ENCODE measurements around the gene RNF17. TPM values are rescaled to one million over a fixed set of nuclear protein-coding genes. Genes with fewer than 3 reads are reported as not detected.

The RNF17 gene
- total RNA-seq, 1 donor from 2014 or later, result not detected

DNA sequence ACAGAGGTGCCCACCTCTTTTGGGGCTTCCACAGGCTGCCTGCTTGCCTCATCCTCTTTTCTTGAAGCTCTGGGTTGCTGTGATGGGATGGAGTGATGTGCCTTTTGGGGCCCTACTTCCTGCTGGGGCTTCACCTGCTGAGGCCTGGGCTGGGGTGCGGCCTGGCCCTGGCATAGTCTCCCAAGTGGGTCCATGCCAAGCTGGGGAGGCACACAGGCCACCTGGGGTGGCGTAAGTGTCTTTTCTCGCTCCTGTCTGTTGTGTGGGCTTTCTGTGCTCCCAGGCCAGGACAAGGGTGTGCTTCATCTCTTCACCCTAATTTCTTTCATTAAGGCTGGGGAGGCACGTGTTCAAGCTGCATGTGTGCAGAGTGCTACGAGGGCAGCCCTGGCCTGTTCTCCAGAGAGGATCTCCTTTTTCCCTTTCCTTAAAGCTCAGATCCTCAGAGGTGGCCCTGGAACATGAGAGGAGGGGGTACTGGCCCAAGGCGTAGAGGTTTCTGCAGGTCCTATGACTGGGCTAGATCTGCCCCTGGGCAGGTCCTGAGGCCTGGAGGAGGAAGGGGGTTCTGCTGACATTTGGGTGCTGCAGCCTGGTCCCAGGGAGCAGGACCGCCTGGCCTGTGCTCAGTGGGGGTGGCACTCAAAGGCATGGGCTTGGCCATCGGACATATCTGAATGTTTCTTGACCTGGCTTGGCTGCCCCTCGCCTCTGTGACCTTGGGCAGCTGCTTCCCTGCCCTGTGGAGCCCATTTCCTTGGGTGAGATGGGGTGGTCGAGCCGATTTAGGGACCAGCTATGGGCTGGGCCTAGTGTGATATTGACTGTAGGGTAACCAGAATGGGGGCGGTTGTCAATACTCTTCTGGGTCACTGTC, 23.7 kb upstream of the RNF17 start:
- H3K27ac ChIP-seq, result no peak overlapping the region
- H3K9me3 ChIP-seq, result no peaks in the 10 kb centered on the region
- no peaks in the 10 kb centered on the region for H3K27me3 ChIP-seq
- intact Hi-C loops (cut with DNase I), result no loop called here
- H3K36me3 ChIP-seq, result no peaks in the 10 kb centered on the region
- no peak for DNase-seq (ENCODE audit: extremely low spot score in 2 of 2)
- no peak overlapping the region for H3K4me3 ChIP-seq
- H3K4me1 ChIP-seq, result no peaks in the 10 kb centered on the region
- TF ChIP-seq POLR2A (IDR thresholded peaks at IDR 0.05), result no peak

DNA sequence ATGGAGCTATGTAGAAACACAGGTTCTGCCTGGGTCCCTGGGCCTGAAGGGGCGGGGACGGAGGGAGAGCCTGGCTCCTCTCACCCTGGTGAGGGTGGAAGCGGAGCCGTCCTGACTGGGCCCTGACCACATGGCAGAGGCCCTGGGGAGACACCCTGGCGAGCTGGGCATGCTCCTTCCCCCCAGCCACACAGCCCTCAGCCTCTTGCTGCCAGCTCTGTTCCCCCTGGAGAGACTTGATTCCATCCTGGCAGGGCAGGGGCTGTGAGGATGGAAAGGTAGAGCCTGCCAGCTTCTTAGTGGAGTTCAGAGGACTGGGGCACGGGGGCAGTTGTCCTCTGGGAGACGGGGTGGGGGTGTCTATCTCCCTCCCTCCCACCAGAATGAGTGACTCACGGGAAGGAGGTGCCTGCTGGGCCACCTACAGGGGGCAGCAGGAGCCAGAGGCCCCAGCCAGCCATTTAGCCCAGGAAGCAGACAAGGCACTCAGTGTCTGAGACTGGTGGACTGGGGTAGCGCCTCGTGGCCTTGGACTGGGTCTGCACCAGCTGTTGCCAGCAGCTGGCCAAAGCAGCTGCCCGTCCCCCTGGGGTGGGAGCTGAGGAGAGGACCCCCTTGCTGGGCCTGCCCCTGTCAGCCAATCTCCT, 22.8 kb upstream of the RNF17 start:
- DNase-seq (ENCODE audit: extremely low spot score in 2 of 2), result no peak
- H3K9me3 ChIP-seq, result no peaks in the 10 kb centered on the region
- no peaks in the 10 kb centered on the region for H3K36me3 ChIP-seq
- TF ChIP-seq POLR2AphosphoS5 (IDR thresholded peaks at IDR 0.05; ENCODE audit: insufficient read depth in 1 of 2, low read depth in 1 of 2) (no peak), POLR2A (IDR thresholded peaks at IDR 0.05) (no peak)
- TF ChIP-seq, protein P1, sequence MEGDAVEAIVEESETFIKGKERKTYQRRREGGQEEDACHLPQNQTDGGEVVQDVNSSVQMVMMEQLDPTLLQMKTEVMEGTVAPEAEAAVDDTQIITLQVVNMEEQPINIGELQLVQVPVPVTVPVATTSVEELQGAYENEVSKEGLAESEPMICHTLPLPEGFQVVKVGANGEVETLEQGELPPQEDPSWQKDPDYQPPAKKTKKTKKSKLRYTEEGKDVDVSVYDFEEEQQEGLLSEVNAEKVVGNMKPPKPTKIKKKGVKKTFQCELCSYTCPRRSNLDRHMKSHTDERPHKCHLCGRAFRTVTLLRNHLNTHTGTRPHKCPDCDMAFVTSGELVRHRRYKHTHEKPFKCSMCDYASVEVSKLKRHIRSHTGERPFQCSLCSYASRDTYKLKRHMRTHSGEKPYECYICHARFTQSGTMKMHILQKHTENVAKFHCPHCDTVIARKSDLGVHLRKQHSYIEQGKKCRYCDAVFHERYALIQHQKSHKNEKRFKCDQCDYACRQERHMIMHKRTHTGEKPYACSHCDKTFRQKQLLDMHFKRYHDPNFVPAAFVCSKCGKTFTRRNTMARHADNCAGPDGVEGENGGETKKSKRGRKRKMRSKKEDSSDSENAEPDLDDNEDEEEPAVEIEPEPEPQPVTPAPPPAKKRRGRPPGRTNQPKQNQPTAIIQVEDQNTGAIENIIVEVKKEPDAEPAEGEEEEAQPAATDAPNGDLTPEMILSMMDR (IDR thresholded peaks at IDR 0.05), result no peak
- peaks cover 3% of the 10 kb centered on the region for H3K4me1 ChIP-seq
- H3K27me3 ChIP-seq, result no peaks in the 10 kb centered on the region
- intact Hi-C loops (cut with DNase I), result no loop called here
- H3K27ac ChIP-seq, result no peak overlapping the region
- H3K4me3 ChIP-seq, result no peak overlapping the region

DNA sequence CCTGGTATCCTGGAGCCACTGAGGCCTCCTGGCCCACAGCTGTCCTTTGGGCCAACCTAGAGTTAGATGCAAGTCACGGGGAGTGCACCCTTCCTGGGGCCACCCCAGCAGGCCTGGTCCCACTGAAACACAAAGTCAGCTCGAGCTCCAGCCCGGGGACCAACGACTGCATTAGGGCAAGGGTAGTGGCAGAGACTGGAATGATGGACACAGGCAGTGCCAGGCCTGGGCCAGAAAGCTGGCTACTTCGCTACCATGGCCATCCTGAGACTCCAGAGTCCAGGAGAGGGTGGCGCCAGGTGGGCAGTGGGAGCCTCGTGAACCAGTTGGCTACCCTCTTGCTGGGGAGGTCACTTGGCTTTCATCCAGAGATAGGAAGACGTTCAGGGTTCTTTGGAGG, 22.2 kb upstream of the RNF17 start:
- Histone ChIP-seq H3K9me3 (no peaks in the 10 kb centered on the region), H3K27ac (no peak overlapping the region), H3K27me3 (no peaks in the 10 kb centered on the region), H3K36me3 (no peaks in the 10 kb centered on the region), H3K4me3 (no peak overlapping the region), H3K4me1 (peaks cover 10% of the 10 kb centered on the region)
- TF ChIP-seq, protein P1 (IDR thresholded peaks at IDR 0.05), result no peak
- TF ChIP-seq POLR2AphosphoS5 (IDR thresholded peaks at IDR 0.05; ENCODE audit: insufficient read depth in 1 of 2, low read depth in 1 of 2), result no peak
- TF ChIP-seq POLR2A (IDR thresholded peaks at IDR 0.05), result no peak
- DNase-seq (ENCODE audit: extremely low spot score in 2 of 2), result no peak
- intact Hi-C loops (cut with DNase I), result no loop called here

DNA sequence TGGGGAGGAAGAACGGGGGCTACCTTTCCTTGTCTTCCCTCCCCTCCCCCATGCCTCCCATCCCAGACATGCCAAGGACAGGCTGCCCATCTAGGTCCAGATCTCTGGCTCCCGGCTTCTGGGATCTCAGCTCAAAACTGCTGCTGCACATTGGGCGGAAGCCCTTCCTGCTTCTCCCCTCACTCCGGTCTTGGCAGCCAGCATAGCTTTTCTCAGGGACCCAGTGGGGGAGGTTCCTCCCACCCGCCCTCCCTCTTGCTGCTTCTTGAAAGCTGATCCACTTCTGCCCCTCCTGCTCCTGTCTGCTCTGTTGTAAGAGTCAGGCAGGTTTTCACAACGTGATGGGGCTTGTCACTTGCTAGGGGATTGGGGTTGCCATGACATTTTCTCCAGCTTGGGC, 21.7 kb upstream of the RNF17 start:
- no peaks in the 10 kb centered on the region for H3K36me3 ChIP-seq
- H3K4me3 ChIP-seq, result no peak overlapping the region
- intact Hi-C loops (cut with DNase I), result no loop called here
- no peaks in the 10 kb centered on the region for H3K27me3 ChIP-seq
- no peak for DNase-seq (ENCODE audit: extremely low spot score in 2 of 2)
- no peaks in the 10 kb centered on the region for H3K9me3 ChIP-seq
- no peak overlapping the region for H3K27ac ChIP-seq
- peaks cover 15% of the 10 kb centered on the region for H3K4me1 ChIP-seq
- TF ChIP-seq, protein P1 (IDR thresholded peaks at IDR 0.05), result no peak
- TF ChIP-seq POLR2A (IDR thresholded peaks at IDR 0.05) (no peak), POLR2AphosphoS5 (IDR thresholded peaks at IDR 0.05; ENCODE audit: insufficient read depth in 1 of 2, low read depth in 1 of 2) (no peak)

DNA sequence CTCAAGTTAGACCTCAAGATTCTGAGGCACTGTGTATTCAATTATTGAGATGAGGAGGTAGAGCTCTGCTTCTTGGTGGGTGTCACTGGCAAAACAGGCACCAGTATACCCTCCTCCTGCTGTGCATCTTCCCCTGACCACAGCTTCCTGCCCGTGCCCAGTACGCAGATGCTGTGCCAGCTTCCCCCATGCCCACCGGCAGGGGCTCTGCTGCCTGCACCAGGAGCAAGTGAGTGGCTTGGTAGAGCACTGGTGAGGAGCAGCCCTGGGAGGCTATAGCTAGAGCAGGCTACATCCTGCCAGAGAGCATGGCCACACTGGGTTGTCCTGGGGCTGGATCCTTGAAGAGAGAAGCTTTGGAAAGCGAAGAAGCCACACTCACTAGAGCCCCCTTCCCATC, 21.0 kb upstream of the RNF17 start:
- no peak overlapping the region for H3K4me3 ChIP-seq
- no peak for DNase-seq (ENCODE audit: extremely low spot score in 2 of 2)
- intact Hi-C loops (cut with DNase I), result no loop called here
- no peaks in the 10 kb centered on the region for H3K9me3 ChIP-seq
- H3K27ac ChIP-seq, result no peak overlapping the region
- no peaks in the 10 kb centered on the region for H3K27me3 ChIP-seq
- peaks cover 22% of the 10 kb centered on the region for H3K4me1 ChIP-seq
- TF ChIP-seq POLR2AphosphoS5 (IDR thresholded peaks at IDR 0.05; ENCODE audit: insufficient read depth in 1 of 2, low read depth in 1 of 2), result no peak
- TF ChIP-seq POLR2A (IDR thresholded peaks at IDR 0.05), result no peak
- TF ChIP-seq, protein P1 (IDR thresholded peaks at IDR 0.05), result no peak
- no peaks in the 10 kb centered on the region for H3K36me3 ChIP-seq

Measured in vagina (tissue), 2 donors.